Gastrocnemius medialis (tissue), 4 donors: ENCODE measurements around the gene PNMT.

ENCODE experiments used
- CTCF ChIP-seq, 5 experiments: fragments of 450-650 bp in 3 of 5; fragments of 200-600 bp in 2 of 5; sonication (generic) in 2 of 5; IDR thresholded peaks in 4 of 5; conservative IDR thresholded peaks in 1 of 5; 1 replicate in 4 of 5; 2 replicates in 1 of 5; pipeline ENCODE4 v1.5.1; 2016 to 2019; ENCODE audit warnings: antibody characterized with exemption in 5 of 5, mild to moderate bottlenecking in 3 of 5, moderate library complexity in 3 of 5
- POLR2A ChIP-seq, 2 donors: fragments of 450-650 bp; IDR thresholded peaks; one replicate each; pipeline ENCODE4 v1.6.1; 2017; ENCODE audit warnings: antibody characterized with exemption in 2 of 2, mild to moderate bottlenecking in 2 of 2, moderate library complexity in 2 of 2

GRCh38 chr17:39674702-39675389, 6.6 kb downstream of the PNMT start:
- TF ChIP-seq CTCF (IDR thresholded peaks at IDR 0.05 in 4 of 5, conservative IDR thresholded peaks at IDR 0.05 in 1 of 5) (no peak), POLR2A (IDR thresholded peaks at IDR 0.05) (no peak)
